OCI-LY7 (cell line): ENCODE data around the gene MCRIP2.

ENCODE experiments used
- EZH2phosphoT487 ChIP-seq: fragments of 200-600 bp; sonication (generic); IDR thresholded peaks from 2 replicates; pipeline ENCODE4 v1.6.1; 2018; ENCODE audit warnings: low read depth, borderline replicate concordance, mild to moderate bottlenecking, mixed run types, antibody characterized with exemption, low read length, moderate library complexity, mixed read lengths
- TF ChIP-seq, protein P1 (sequence below): fragments of 200-600 bp; sonication (generic); conservative IDR thresholded peaks from 2 replicates; pipeline ENCODE4 v1.5.1; 2014; ENCODE audit warnings: mild to moderate bottlenecking, antibody characterized with exemption, low read length, moderate library complexity, mixed read lengths

DNA sequence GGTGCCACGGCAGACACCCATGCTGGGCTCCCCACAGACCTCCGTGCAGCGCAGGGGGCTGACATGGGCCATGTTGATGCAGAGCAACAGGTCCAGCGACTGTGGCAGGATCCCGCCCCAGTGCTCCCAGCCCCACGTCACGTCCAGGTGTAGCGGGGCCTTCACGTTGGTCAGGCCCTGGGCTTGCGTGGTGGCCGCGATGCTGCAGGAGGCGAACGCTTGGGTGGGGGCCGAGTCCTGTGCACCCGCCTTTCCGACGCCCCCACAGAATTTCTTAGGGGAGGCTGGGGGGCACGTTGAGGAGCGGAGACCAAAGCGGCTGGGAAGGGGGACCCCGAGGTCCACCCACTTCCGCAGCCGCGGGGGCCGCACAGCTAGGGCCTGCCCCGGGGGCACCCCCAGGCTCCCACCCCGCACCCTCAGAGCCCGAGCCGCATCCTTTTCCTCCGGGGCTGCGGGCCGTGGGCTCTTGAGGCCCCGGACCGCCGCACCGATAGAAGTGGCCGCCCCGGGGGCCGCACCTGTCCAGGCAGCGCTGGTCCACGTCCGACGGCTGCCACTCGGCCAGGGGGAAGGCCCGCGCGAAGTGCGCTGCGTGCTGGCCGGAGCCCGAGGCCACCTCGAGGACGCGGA, 5.9 kb upstream of the MCRIP2 start:
- TF ChIP-seq, protein P1, sequence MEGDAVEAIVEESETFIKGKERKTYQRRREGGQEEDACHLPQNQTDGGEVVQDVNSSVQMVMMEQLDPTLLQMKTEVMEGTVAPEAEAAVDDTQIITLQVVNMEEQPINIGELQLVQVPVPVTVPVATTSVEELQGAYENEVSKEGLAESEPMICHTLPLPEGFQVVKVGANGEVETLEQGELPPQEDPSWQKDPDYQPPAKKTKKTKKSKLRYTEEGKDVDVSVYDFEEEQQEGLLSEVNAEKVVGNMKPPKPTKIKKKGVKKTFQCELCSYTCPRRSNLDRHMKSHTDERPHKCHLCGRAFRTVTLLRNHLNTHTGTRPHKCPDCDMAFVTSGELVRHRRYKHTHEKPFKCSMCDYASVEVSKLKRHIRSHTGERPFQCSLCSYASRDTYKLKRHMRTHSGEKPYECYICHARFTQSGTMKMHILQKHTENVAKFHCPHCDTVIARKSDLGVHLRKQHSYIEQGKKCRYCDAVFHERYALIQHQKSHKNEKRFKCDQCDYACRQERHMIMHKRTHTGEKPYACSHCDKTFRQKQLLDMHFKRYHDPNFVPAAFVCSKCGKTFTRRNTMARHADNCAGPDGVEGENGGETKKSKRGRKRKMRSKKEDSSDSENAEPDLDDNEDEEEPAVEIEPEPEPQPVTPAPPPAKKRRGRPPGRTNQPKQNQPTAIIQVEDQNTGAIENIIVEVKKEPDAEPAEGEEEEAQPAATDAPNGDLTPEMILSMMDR, result no peak
- TF ChIP-seq EZH2phosphoT487, result no peak
